GM23248 (cell line): ENCODE measurements around the gene PHLPP2.
"Not testable (repeated sequence)": the region's sequence is repeated elsewhere in the genome, so short reads cannot be mapped to it uniquely, and the experiment has no call there.

Experiments
- EZH2 ChIP-seq: fragments of 200-600 bp; sonication (generic); IDR thresholded peaks from 2 replicates; pipeline ENCODE4 v1.6.1; 2018; ENCODE audit warnings: antibody characterized with exemption, mild to moderate bottlenecking; ENCODE audit not compliant: insufficient read depth, poor library complexity, severe bottlenecking
- EZH2phosphoT487 ChIP-seq: fragments of 200-600 bp; sonication (generic); IDR thresholded peaks from 2 replicates; pipeline ENCODE4 v1.6.1; 2018; ENCODE audit warnings: antibody characterized with exemption, moderate library complexity, mild to moderate bottlenecking, low read depth; ENCODE audit not compliant: insufficient read depth

DNA sequence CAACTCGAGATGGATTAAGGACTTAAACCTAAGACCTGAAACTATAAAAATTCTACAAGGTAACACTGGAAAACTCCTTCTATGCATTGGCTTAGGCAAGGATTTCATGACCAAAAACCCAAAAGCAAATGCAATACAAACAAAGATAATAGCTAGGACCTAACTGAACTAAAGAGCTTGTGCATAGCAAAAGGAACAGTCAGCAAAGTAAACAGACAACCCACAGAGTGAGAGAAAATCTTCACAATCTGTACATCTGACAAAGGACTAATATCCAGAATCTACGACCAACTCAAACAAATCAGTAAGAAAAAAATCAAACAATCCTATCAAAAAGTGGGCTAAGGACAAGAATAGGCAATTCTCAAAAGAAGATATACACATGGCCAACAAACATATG, 126.1 kb downstream of the PHLPP2 start:
- not testable (repeated sequence) for TF ChIP-seq EZH2phosphoT487, EZH2
